Activated CD4-positive, alpha-beta T cell treated with anti-CD3 and anti-CD28 coated beads, Interleukin-2, amount 50 U/mL, for 16 hours (primary cell): ENCODE measurements around the gene SF3B5.
"Not testable (repeated sequence)": the region's sequence is repeated elsewhere in the genome, so short reads cannot be mapped to it uniquely, and the experiment has no call there.

Source experiments
- DNase-seq: peaks from one replicate; pipeline ENCODE4 v3.0.0-alpha.2; 2020

The SF3B5 gene

GRCh38 chr6:144062786-144063185 lies 32.6 kb downstream of the SF3B5 start:
- DNase-seq: no peak

GRCh38 chr6:144059139-144059538 lies 36.2 kb downstream of the SF3B5 start:
- DNase-seq: no peak

GRCh38 chr6:144055121-144055931 lies 40.0 kb downstream of the SF3B5 start:
- DNase-seq: peak; percentile 53

GRCh38 chr6:144053601-144054000 lies 41.8 kb downstream of the SF3B5 start:
- DNase-seq: no peak

GRCh38 chr6:144052488-144052887 lies 42.9 kb downstream of the SF3B5 start:
- DNase-seq: no peak

GRCh38 chr6:144049386-144049785 lies 46.0 kb downstream of the SF3B5 start:
- DNase-seq: no peak

- DNase-seq: no peak
Measured at GRCh38 chr6:144047688-144048087, 47.7 kb downstream of the SF3B5 start.

GRCh38 chr6:144046672-144047071 lies 48.7 kb downstream of the SF3B5 start:
- DNase-seq: not testable (repeated sequence)

GRCh38 chr6:144044989-144045388 lies 50.4 kb downstream of the SF3B5 start:
- DNase-seq: not testable (repeated sequence)
